Activated T-cell treated with anti-CD3 and anti-CD28 coated beads for 1 hour (primary cell): ENCODE results near the gene MAZ.
A peak's percentile ranks its signal among the peaks of the same experiment; 100 is the strongest.
"Not testable (repeated sequence)": the region's sequence is repeated elsewhere in the genome, so short reads cannot be mapped to it uniquely, and the experiment has no call there.

Source experiments
- DNase-seq: peaks from one replicate; pipeline ENCODE4 v3.0.0-alpha.2; 2020; ENCODE audit warnings: low read depth

Gene MAZ

GRCh38 chr16:29806099-29806579 is at the start of gene MAZ:
MAZ (plus strand) TSS chr16:29806529; CDS start chr16:29806702, 173 bp downstream.
- peak; percentile 75 for DNase-seq

- DNase-seq, result no peak
Measured at GRCh38 chr16:29756654-29757053, 49.7 kb upstream of the MAZ start.

GRCh38 chr16:29757086-29757485 is 49.2 kb upstream of the MAZ start:
- DNase-seq, result not testable (repeated sequence)

- no peak for DNase-seq
Measured at GRCh38 chr16:29757950-29758466, 48.3 kb upstream of the MAZ start.

- no peak for DNase-seq
Measured at GRCh38 chr16:29760567-29761279, 45.6 kb upstream of the MAZ start.

- DNase-seq, result not testable (repeated sequence)
Measured at GRCh38 chr16:29761280-29761651, 45.1 kb upstream of the MAZ start.

GRCh38 chr16:29761882-29762281 is 44.4 kb upstream of the MAZ start:
- no peak for DNase-seq

- DNase-seq, result no peak
Measured at GRCh38 chr16:29763326-29763725, 43.0 kb upstream of the MAZ start.

GRCh38 chr16:29765167-29766032 is 40.9 kb upstream of the MAZ start:
- no peak for DNase-seq

- no peak for DNase-seq
Measured at GRCh38 chr16:29766571-29766970, 39.8 kb upstream of the MAZ start.

- DNase-seq, result no peak
Measured at GRCh38 chr16:29767062-29767461, 39.3 kb upstream of the MAZ start.

- no peak for DNase-seq
Measured at GRCh38 chr16:29769507-29769906, 36.8 kb upstream of the MAZ start.

GRCh38 chr16:29770250-29770929 is 35.9 kb upstream of the MAZ start:
- no peak for DNase-seq

GRCh38 chr16:29772330-29772729 is 34.0 kb upstream of the MAZ start:
- DNase-seq, result not testable (repeated sequence)

GRCh38 chr16:29774730-29775129 is 31.6 kb upstream of the MAZ start:
- no peak for DNase-seq

- DNase-seq, result no peak
Measured at GRCh38 chr16:29775742-29776408, 30.5 kb upstream of the MAZ start.

GRCh38 chr16:29777576-29778350 is 28.6 kb upstream of the MAZ start, which contains the start of gene ZG16:
ZG16 (plus strand) TSS chr16:29778256; CDS start chr16:29779267, 1,011 bp downstream.
- no peak for DNase-seq

GRCh38 chr16:29779474-29779873 is 26.9 kb upstream of the MAZ start:
- no peak for DNase-seq

- DNase-seq, result not testable (repeated sequence)
Measured at GRCh38 chr16:29783094-29783953, 23.0 kb upstream of the MAZ start.

GRCh38 chr16:29784157-29784556 is 22.2 kb upstream of the MAZ start:
- no peak for DNase-seq
